ENCODE data around the gene SPTLC1. TPM values are rescaled to one million over a fixed set of nuclear protein-coding genes. Genes with fewer than 3 reads are reported as not detected.

SPTLC1 gene
- polyA plus RNA-seq, 1 donor from 2014 or later = 74.8 TPM

DNA sequence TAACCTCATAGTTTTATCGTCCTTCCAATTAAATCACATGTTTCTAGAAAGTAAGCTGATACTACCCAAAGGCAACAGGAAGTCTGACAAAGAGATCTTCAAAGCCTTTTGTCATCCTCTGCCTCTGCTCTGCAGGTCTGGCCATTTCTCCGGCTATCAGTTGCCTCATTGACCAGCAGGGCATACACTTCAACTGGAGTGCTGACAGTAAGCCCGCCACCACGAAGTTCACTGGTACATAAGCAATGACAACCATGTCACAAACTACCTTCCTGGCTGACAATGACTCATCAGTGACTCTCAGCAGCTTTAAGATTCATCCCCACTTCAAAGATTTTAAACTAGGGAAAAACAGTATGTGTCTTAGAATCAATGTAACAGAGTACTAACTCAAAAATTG lies 20.6 kb downstream of the SPTLC1 start:
- Histone ChIP-seq H2AFZ (ENCODE audit: low read depth, low read length) (no peak overlapping the region), H3K27ac (ENCODE audit: low read length) (no peak overlapping the region)
- no peak for TF ChIP-seq SMC3 (conservative IDR thresholded peaks at IDR 0.05; ENCODE audit: poor library complexity)
- TF ChIP-seq EZH2 (IDR thresholded peaks at IDR 0.05; ENCODE audit: borderline replicate concordance, insufficient read depth, low read length, poor library complexity, severe bottlenecking) = no peak
- TF ChIP-seq, protein P1, sequence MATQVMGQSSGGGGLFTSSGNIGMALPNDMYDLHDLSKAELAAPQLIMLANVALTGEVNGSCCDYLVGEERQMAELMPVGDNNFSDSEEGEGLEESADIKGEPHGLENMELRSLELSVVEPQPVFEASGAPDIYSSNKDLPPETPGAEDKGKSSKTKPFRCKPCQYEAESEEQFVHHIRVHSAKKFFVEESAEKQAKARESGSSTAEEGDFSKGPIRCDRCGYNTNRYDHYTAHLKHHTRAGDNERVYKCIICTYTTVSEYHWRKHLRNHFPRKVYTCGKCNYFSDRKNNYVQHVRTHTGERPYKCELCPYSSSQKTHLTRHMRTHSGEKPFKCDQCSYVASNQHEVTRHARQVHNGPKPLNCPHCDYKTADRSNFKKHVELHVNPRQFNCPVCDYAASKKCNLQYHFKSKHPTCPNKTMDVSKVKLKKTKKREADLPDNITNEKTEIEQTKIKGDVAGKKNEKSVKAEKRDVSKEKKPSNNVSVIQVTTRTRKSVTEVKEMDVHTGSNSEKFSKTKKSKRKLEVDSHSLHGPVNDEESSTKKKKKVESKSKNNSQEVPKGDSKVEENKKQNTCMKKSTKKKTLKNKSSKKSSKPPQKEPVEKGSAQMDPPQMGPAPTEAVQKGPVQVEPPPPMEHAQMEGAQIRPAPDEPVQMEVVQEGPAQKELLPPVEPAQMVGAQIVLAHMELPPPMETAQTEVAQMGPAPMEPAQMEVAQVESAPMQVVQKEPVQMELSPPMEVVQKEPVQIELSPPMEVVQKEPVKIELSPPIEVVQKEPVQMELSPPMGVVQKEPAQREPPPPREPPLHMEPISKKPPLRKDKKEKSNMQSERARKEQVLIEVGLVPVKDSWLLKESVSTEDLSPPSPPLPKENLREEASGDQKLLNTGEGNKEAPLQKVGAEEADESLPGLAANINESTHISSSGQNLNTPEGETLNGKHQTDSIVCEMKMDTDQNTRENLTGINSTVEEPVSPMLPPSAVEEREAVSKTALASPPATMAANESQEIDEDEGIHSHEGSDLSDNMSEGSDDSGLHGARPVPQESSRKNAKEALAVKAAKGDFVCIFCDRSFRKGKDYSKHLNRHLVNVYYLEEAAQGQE (IDR thresholded peaks at IDR 0.05; ENCODE audit: borderline replicate concordance) = no peak
- TF ChIP-seq EP300 (conservative IDR thresholded peaks at IDR 0.05; ENCODE audit: poor library complexity, severe bottlenecking) = no peak
- TF ChIP-seq, protein P2, sequence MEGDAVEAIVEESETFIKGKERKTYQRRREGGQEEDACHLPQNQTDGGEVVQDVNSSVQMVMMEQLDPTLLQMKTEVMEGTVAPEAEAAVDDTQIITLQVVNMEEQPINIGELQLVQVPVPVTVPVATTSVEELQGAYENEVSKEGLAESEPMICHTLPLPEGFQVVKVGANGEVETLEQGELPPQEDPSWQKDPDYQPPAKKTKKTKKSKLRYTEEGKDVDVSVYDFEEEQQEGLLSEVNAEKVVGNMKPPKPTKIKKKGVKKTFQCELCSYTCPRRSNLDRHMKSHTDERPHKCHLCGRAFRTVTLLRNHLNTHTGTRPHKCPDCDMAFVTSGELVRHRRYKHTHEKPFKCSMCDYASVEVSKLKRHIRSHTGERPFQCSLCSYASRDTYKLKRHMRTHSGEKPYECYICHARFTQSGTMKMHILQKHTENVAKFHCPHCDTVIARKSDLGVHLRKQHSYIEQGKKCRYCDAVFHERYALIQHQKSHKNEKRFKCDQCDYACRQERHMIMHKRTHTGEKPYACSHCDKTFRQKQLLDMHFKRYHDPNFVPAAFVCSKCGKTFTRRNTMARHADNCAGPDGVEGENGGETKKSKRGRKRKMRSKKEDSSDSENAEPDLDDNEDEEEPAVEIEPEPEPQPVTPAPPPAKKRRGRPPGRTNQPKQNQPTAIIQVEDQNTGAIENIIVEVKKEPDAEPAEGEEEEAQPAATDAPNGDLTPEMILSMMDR (IDR thresholded peaks at IDR 0.05; ENCODE audit: poor library complexity, severe bottlenecking) = no peak
- no peak for TF ChIP-seq POLR2AphosphoS5 (IDR thresholded peaks at IDR 0.05)
- TF ChIP-seq RAD21 (conservative IDR thresholded peaks at IDR 0.05) = no peak
- no peak for TF ChIP-seq TAF1 (IDR thresholded peaks at IDR 0.05; ENCODE audit: low read depth)
- TF ChIP-seq MXI1 (conservative IDR thresholded peaks at IDR 0.05; ENCODE audit: poor library complexity, severe bottlenecking) = no peak

DNA sequence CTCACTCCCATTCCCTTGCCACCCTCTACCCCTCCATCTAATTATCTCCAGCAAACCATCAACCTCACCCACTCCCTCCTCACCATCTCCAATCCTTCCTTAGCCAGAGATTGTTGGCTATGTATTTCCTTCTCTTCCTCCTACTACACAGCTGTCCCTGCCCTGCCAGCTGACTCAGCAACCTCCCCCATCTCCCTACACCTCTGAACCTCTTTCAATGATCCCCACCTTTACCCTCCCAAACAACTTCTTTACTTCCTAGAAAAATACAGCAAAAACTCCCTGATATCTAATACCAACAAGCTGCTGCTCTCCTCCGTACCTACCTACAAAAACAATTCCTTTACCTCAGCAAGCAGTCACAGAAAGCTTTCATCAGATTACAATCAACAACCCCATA lies 37.3 kb downstream of the SPTLC1 start:
- no peak overlapping the region for H3K4me3 ChIP-seq (ENCODE audit: low read length)
- H2AFZ ChIP-seq (ENCODE audit: low read depth, low read length) = no peak overlapping the region
- no peak overlapping the region for H3K9ac ChIP-seq (ENCODE audit: low read length)
- H3K27me3 ChIP-seq (ENCODE audit: insufficient read depth, low read depth, low read length) = no peaks in the 10 kb centered on the region
- no peak overlapping the region for H3K27ac ChIP-seq (ENCODE audit: low read length)
- H3K79me2 ChIP-seq (replicated peaks; ENCODE audit: insufficient read depth, low read length) = no peaks in the 10 kb centered on the region
- H3K4me2 ChIP-seq (ENCODE audit: low read length) = no peak overlapping the region
- no peaks in the 10 kb centered on the region for H4K20me1 ChIP-seq (ENCODE audit: insufficient read depth)
- no peak for TF ChIP-seq SMC3 (conservative IDR thresholded peaks at IDR 0.05; ENCODE audit: poor library complexity)
- TF ChIP-seq EP300 (conservative IDR thresholded peaks at IDR 0.05; ENCODE audit: poor library complexity, severe bottlenecking) = no peak
- TF ChIP-seq EZH2 (IDR thresholded peaks at IDR 0.05; ENCODE audit: borderline replicate concordance, insufficient read depth, low read length, poor library complexity, severe bottlenecking) = no peak
- TF ChIP-seq RAD21 (conservative IDR thresholded peaks at IDR 0.05) = no peak
- TF ChIP-seq, protein P1 (IDR thresholded peaks at IDR 0.05; ENCODE audit: borderline replicate concordance) = no peak
- TF ChIP-seq MXI1 (conservative IDR thresholded peaks at IDR 0.05; ENCODE audit: poor library complexity, severe bottlenecking) = no peak
- no peak for TF ChIP-seq POLR2AphosphoS5 (IDR thresholded peaks at IDR 0.05)
- TF ChIP-seq, protein P2 (IDR thresholded peaks at IDR 0.05; ENCODE audit: poor library complexity, severe bottlenecking) = no peak
- H3F3A ChIP-seq (ENCODE audit: insufficient read depth, low read length, poor library complexity, severe bottlenecking) = no peaks in the 10 kb centered on the region
- no peaks in the 10 kb centered on the region for H3K36me3 ChIP-seq (ENCODE audit: insufficient read depth, low read length)
- H3K9me3 ChIP-seq (ENCODE audit: low read length) = no peaks in the 10 kb centered on the region
- H3K9me2 ChIP-seq (ENCODE audit: insufficient read depth, low read length) = no peaks in the 10 kb centered on the region

More for the DNA sequence above, 20.6 kb downstream of the SPTLC1 start:
- Histone ChIP-seq H3K4me3 (ENCODE audit: low read length) (no peak overlapping the region), H3K4me2 (ENCODE audit: low read length) (no peak overlapping the region), H3K36me3 (ENCODE audit: insufficient read depth, low read length) (no peaks in the 10 kb centered on the region), H3K79me2 (replicated peaks; ENCODE audit: insufficient read depth, low read length) (no peaks in the 10 kb centered on the region), H3K9ac (ENCODE audit: low read length) (no peak overlapping the region), H3K9me3 (ENCODE audit: low read length) (no peaks in the 10 kb centered on the region), H4K20me1 (ENCODE audit: insufficient read depth) (no peaks in the 10 kb centered on the region), H3F3A (ENCODE audit: insufficient read depth, low read length, poor library complexity, severe bottlenecking) (no peaks in the 10 kb centered on the region), H3K27me3 (ENCODE audit: insufficient read depth, low read depth, low read length) (no peaks in the 10 kb centered on the region), H3K9me2 (ENCODE audit: insufficient read depth, low read length) (no peaks in the 10 kb centered on the region)
